Ovary (tissue), 3 donors: Measurements from ENCODE around the gene ROBO4.

Experiments
- EP300 ChIP-seq: sonication (generic); formaldehyde crosslinking; IDR thresholded peaks from one replicate; pipeline ENCODE4 v1.6.1; 2017; ENCODE audit warnings: antibody characterized with exemption
- POLR2A ChIP-seq: fragments of 450-650 bp; IDR thresholded peaks from one replicate; pipeline ENCODE4 v1.6.1; 2017; ENCODE audit warnings: antibody characterized with exemption, mild to moderate bottlenecking, moderate library complexity
- TF ChIP-seq, protein P1 (sequence below), 3 donors: fragments of 450-650 bp in 2 of 3; fragments of 200-600 bp in 1 of 3; IDR thresholded peaks; one replicate each; pipeline versions ENCODE4 v1.5.1 to v1.8.0; 2016 to 2022; ENCODE audit warnings: antibody characterized with exemption in 3 of 3, mild to moderate bottlenecking in 1 of 3
- donor health status: DM: no; HTN: no; CAD: no.

DNA sequence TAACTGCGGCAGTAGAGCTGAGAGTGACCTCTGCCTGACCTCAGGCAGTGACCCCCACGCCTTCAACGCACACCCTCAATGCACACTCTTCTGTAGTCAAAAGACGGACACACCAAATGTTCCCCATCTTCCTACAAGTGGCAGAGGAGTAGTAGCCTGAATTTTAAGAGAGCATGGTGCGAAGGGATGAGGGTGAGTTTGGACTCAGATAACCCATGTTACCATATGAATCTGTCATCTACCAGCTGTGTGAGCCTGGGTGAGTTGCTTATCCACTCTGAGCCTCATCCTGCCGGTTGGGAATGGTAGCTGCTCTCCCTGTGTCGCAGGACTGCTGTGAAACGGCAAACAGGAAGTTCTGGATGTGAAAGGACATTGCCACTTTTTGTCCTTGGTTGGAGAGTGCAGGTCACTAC is 53.0 kb downstream of the ROBO4 start:
- TF ChIP-seq POLR2A (no peak), EP300 (no peak)
- TF ChIP-seq, protein P1, sequence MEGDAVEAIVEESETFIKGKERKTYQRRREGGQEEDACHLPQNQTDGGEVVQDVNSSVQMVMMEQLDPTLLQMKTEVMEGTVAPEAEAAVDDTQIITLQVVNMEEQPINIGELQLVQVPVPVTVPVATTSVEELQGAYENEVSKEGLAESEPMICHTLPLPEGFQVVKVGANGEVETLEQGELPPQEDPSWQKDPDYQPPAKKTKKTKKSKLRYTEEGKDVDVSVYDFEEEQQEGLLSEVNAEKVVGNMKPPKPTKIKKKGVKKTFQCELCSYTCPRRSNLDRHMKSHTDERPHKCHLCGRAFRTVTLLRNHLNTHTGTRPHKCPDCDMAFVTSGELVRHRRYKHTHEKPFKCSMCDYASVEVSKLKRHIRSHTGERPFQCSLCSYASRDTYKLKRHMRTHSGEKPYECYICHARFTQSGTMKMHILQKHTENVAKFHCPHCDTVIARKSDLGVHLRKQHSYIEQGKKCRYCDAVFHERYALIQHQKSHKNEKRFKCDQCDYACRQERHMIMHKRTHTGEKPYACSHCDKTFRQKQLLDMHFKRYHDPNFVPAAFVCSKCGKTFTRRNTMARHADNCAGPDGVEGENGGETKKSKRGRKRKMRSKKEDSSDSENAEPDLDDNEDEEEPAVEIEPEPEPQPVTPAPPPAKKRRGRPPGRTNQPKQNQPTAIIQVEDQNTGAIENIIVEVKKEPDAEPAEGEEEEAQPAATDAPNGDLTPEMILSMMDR (IDR thresholded peaks at IDR 0.05) = no peak
